H1 (cell line): Measurements from ENCODE around the gene ZBTB18. TPM values are rescaled to one million over a fixed set of nuclear protein-coding genes. Genes with fewer than 3 reads are reported as not detected.

Experiments
- BACH1 ChIP-seq: IDR thresholded peaks from 2 replicates; pipeline ENCODE4 v1.6.1; 2012; ENCODE audit warnings: low read length, improper control_type of control experiment
- CTBP2 ChIP-seq: IDR thresholded peaks from 2 replicates; pipeline ENCODE4 v1.7.0; 2011; ENCODE audit warnings: borderline replicate concordance, mild to moderate bottlenecking, moderate library complexity, mixed read lengths, low read length; ENCODE audit not compliant: insufficient read depth, insufficient read length
- RFX5 ChIP-seq: IDR thresholded peaks from 2 replicates; pipeline ENCODE4 v1.6.1; 2011; ENCODE audit warnings: low read depth, low read length, improper control_type of control experiment, borderline replicate concordance
- SRF ChIP-seq: IDR thresholded peaks from 2 replicates; pipeline ENCODE4 v1.6.1; 2011; ENCODE audit warnings: mild to moderate bottlenecking, low read depth, low read length, moderate library complexity
- polyA plus RNA-seq, 7 experiments: library from polyadenylated mRNA; depleted of rRNA in 3 of 7; stranded (reverse) in 5 of 7; unstranded in 2 of 7; fragments of >200 nt in 5 of 7; fragments of 200-250 nt in 2 of 7; gene quantifications; 1 replicate in 5 of 7; 2 replicates in 1 of 7; 4 replicates in 1 of 7; pipeline versions ENCODE4 v1.2.1 to v1.2.3, GENCODE V29; 2011 to 2013; ENCODE audit warnings: missing spikeins in 2 of 7, mixed read lengths in 2 of 7
- total RNA-seq: library from RNA; stranded (reverse); fragmentation: NEBNext Ultra II Directional; extraction: Animal tissue kit (Norgen Biotek cat#: 25700); gene quantifications from 2 replicates; pipeline ENCODE4 v1.2.1, GENCODE V29; 2021

Gene ZBTB18
- total and polyA plus RNA-seq, 2 of the 8 experiments (the other 6 are each of a cell fraction or from before 2014, with no cell fraction given), result 8.5 to 14.4 TPM

DNA sequence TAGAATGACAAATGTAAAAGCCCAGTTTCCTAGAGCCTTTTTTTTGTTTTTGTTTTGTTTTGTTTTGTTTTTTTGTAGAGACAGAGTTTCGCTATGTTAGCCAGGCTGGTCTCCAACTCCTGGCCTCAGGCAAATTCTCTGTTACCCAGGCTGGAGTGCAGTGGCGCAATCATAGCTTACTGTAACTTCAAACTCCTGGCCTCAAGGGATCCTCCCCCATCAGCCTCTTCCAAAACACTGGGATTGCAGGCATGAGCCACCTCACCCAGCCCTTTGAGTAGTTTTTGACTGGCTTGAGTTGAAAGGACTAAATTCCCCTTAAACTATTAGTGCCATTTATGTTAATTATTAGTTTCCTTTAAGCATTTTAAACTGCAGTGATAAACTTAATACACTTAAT, 28.8 kb upstream of the ZBTB18 start (continued):
- TF ChIP-seq BACH1 (no peak), CTBP2 (no peak), RFX5 (no peak), SRF (no peak)
